GM12878 (cell line): ENCODE measurements around the gene TMEM132C. TPM values are rescaled to one million over a fixed set of nuclear protein-coding genes. Genes with fewer than 3 reads are reported as not detected.

Experiments
- ATAC-seq: fragments of 200-7000 bp; cut with Tn5 transposase; 3 replicates; pipeline ENCODE4 v1.9.1; 2020; ENCODE audit warnings: mild to moderate bottlenecking, moderate library complexity
- BruUV-seq: library from RNA; stranded (reverse); fragments of 400-500 nt; replicated peaks from 2 replicates; lab custom pipeline; 2021; lab: Mats Ljungman, UMichigan
- CTCF ChIA-PET: fragments of 300-600 bp; sonication (Branson Sonifier 250); formaldehyde crosslinking; extraction: SDS; loops from one replicate; lab custom pipeline; 2021; ENCODE audit warnings: inconsistent platforms; lab: Yijun Ruan, JAX
- POLR2A ChIA-PET: fragments of 350-600 bp; formaldehyde crosslinking; extraction: SDS; loops from one replicate; lab custom pipeline; 2021; ENCODE audit warnings: inconsistent platforms; lab: Charles Lee
- RAD21 ChIA-PET: fragments of 300-600 bp; sonication (Branson Sonifier 250); formaldehyde crosslinking; loops from one replicate; lab custom pipeline; 2023; ENCODE audit warnings: antibody characterized with exemption; ENCODE audit not compliant: unreplicated experiment; lab: Charles Lee
- SMC1A ChIA-PET: fragments of 300-600 bp; sonication (Branson Sonifier 250); formaldehyde crosslinking; loops from one replicate; lab custom pipeline; 2023; ENCODE audit not compliant: unreplicated experiment, uncharacterized antibody; lab: Charles Lee
- DNase-seq: peaks from one replicate; pipeline ENCODE4 v3.0.0-alpha.2; 2011; ENCODE audit warnings: low read depth, low spot score
- FAIRE-seq: peaks from 3 replicates; lab custom pipeline; 2011; peaks lifted over from hg19 to GRCh38; lab: Jason Lieb, UNC
- H2AFZ ChIP-seq: 2 replicates; pipeline ENCODE4 v1.6.0; 2011; ENCODE audit warnings: low read depth, low read length, control low read depth; ENCODE audit not compliant: control insufficient read depth
- H3K27ac ChIP-seq: 2 replicates; pipeline ENCODE4 v1.5.1; 2011; ENCODE audit warnings: control low read depth; ENCODE audit not compliant: control insufficient read depth, insufficient read depth
- H3K27me3 ChIP-seq, 2 experiments: replicated peaks in 1 of 2; 2 replicates each; pipeline versions ENCODE4 v1.6.0 to v1.6.1; 2011; ENCODE audit warnings: low read length in 1 of 2; ENCODE audit not compliant: control insufficient read depth in 2 of 2, insufficient read depth in 2 of 2
- H3K36me3 ChIP-seq, 2 experiments: 2 replicates each; pipeline ENCODE4 v1.5.1; 2011; ENCODE audit warnings: low read length in 1 of 2; ENCODE audit not compliant: control insufficient read depth in 2 of 2, insufficient read depth in 2 of 2
- H3K4me1 ChIP-seq: 2 replicates; pipeline ENCODE4 v1.6.1; 2011; ENCODE audit warnings: mild to moderate bottlenecking, low read length, moderate library complexity, mixed read lengths; ENCODE audit not compliant: control insufficient read depth, insufficient read depth
- H3K4me2 ChIP-seq: 2 replicates; pipeline ENCODE4 v1.6.0; 2011; ENCODE audit warnings: control low read depth; ENCODE audit not compliant: control insufficient read depth, insufficient read depth
- H3K4me3 ChIP-seq: fragments of 200-600 bp; sonication (generic); 2 replicates; pipeline ENCODE4 v1.5.1; 2016
- H3K79me2 ChIP-seq: 2 replicates; pipeline ENCODE4 v1.6.0; 2011; ENCODE audit warnings: low read length; ENCODE audit not compliant: control insufficient read depth, insufficient read depth
- H3K9ac ChIP-seq: 2 replicates; pipeline ENCODE4 v1.8.0; 2011; ENCODE audit warnings: low read length, control low read depth, mixed read lengths; ENCODE audit not compliant: control insufficient read depth, insufficient read depth
- H3K9me3 ChIP-seq: replicated peaks from 3 replicates; pipeline ENCODE4 v1.5.1; 2011; ENCODE audit warnings: mild to moderate bottlenecking, low read length; ENCODE audit not compliant: control insufficient read depth, insufficient read depth
- H4K20me1 ChIP-seq: 2 replicates; pipeline ENCODE4 v1.6.0; 2011; ENCODE audit not compliant: control insufficient read depth, insufficient read depth
- DPF2 ChIP-seq: fragments of 450-650 bp; IDR thresholded peaks from 2 replicates; pipeline ENCODE4 v1.6.1; 2017; ENCODE audit warnings: mild to moderate bottlenecking
- PAX5 ChIP-seq: IDR thresholded peaks from 2 replicates; pipeline ENCODE4 v1.6.1; 2011; ENCODE audit warnings: low read depth, low read length, borderline replicate concordance
- RAD51 ChIP-seq: fragments of 450-650 bp; IDR thresholded peaks from 2 replicates; pipeline ENCODE4 v1.6.1; 2016; ENCODE audit warnings: moderate library complexity, mild to moderate bottlenecking, inconsistent platforms
- SMARCA5 ChIP-seq: fragments of 450-650 bp; IDR thresholded peaks from 2 replicates; pipeline ENCODE4 v1.6.1; 2017; ENCODE audit warnings: mild to moderate bottlenecking
- TBL1XR1 ChIP-seq: IDR thresholded peaks from 2 replicates; pipeline ENCODE4 v1.6.1; 2012; ENCODE audit warnings: low read depth, low read length, improper control_type of control experiment
- ZNF384 ChIP-seq: IDR thresholded peaks from 2 replicates; pipeline ENCODE4 v1.6.1; 2012; ENCODE audit warnings: low read depth, mild to moderate bottlenecking, low read length, improper control_type of control experiment, borderline replicate concordance
- WGBS: methylation state at CpG from one replicate; pipeline ENCODE4 v1.1.6; 2016; ENCODE audit warnings: low lambda C conversion rate; ENCODE audit not compliant: insufficient replicate concordance, insufficient coverage; ENCODE audit errors: missing lambda C conversion rate; 5-methylcytosine and 5-hydroxymethylcytosine counted together
- in situ Hi-C: fragments of 300-500 bp; cut with MboI; formaldehyde crosslinking; loops from 9 replicates; pipeline ENCODE4 v1.14.3; 2018; ENCODE audit warnings: mixed read lengths
- intact Hi-C: fragments of 100-400 bp; cut with micrococcal nuclease; formaldehyde crosslinking; loops from one replicate; pipeline ENCODE4 v1.14.2; 2022; ENCODE audit not compliant: unreplicated experiment
- polyA plus RNA-seq, 11 experiments: library from polyadenylated mRNA; depleted of rRNA in 4 of 11; unstranded in 6 of 11; stranded (reverse) in 5 of 11; fragments of >200 nt; fragmentation: Nextera tagmentation in 4 of 11; fragmentation: Illumina TruSeq in 1 of 11; extraction: Ambion mirVana in 4 of 11; extraction: Trizol in 1 of 11; gene quantifications; 1 replicate in 1 of 11; 2 replicates in 10 of 11; pipeline versions ENCODE4 v1.2.1 to v1.2.3, GENCODE V29; 2011 to 2016; ENCODE audit warnings: inconsistent platforms in 2 of 11, missing spikeins in 2 of 11, low read depth in 1 of 11
- total RNA-seq, 4 experiments: library from RNA; depleted of rRNA in 3 of 4; stranded (reverse); fragments of >200 nt in 3 of 4; fragmentation: Illumina TruSeq in 1 of 4; extraction: Trizol in 1 of 4; gene quantifications; 2 replicates each; pipeline versions ENCODE4 v1.2.1 to v1.2.3, GENCODE V29; 2013 to 2021
- TF ChIP-seq, protein P1 (sequence below): IDR thresholded peaks from 2 replicates; pipeline ENCODE4 v1.6.1; 2012; ENCODE audit warnings: improper control_type of control experiment, low read depth, low read length; ENCODE audit not compliant: insufficient replicate concordance
- TF ChIP-seq, protein P2 (sequence below): fragments of 150-350 bp; IDR thresholded peaks from 2 replicates; pipeline ENCODE4 v1.6.1; 2014; ENCODE audit warnings: mild to moderate bottlenecking, low read depth, low read length
- TF ChIP-seq, protein P3 (sequence below): IDR thresholded peaks from 2 replicates; pipeline ENCODE4 v1.6.1; 2012; ENCODE audit warnings: low read depth, low read length, improper control_type of control experiment
- TF ChIP-seq, protein P4 (sequence below): IDR thresholded peaks from 2 replicates; pipeline ENCODE4 v1.6.1; 2011; ENCODE audit warnings: mild to moderate bottlenecking, low read depth, low read length, moderate library complexity; ENCODE audit not compliant: insufficient replicate concordance

TMEM132C gene
- total and polyA plus RNA-seq, 10 of the 15 experiments (the other 5 are each of a cell fraction or from before 2014, with no cell fraction given), result not detected

DNA sequence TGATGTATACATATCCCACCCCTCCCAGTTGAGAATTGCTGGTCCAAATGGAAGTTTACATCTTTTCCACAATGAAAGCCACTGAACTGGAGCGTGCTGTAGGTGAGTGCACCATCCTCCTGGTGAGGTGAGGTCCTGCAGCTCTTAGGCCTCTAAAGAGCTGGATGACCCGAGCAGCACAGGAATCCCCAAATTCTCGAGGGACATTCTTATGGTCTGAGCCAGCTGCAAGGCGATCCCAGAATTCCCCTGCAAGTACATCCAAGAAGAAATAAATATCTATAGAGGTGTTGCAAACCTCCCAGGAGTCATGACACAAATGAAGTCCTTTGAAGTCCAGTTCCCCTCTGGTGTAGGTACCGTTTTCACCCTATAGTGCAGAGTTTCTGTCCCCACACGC is 24.0 kb downstream of the TMEM132C start (continued):
- TF ChIP-seq, protein P1, sequence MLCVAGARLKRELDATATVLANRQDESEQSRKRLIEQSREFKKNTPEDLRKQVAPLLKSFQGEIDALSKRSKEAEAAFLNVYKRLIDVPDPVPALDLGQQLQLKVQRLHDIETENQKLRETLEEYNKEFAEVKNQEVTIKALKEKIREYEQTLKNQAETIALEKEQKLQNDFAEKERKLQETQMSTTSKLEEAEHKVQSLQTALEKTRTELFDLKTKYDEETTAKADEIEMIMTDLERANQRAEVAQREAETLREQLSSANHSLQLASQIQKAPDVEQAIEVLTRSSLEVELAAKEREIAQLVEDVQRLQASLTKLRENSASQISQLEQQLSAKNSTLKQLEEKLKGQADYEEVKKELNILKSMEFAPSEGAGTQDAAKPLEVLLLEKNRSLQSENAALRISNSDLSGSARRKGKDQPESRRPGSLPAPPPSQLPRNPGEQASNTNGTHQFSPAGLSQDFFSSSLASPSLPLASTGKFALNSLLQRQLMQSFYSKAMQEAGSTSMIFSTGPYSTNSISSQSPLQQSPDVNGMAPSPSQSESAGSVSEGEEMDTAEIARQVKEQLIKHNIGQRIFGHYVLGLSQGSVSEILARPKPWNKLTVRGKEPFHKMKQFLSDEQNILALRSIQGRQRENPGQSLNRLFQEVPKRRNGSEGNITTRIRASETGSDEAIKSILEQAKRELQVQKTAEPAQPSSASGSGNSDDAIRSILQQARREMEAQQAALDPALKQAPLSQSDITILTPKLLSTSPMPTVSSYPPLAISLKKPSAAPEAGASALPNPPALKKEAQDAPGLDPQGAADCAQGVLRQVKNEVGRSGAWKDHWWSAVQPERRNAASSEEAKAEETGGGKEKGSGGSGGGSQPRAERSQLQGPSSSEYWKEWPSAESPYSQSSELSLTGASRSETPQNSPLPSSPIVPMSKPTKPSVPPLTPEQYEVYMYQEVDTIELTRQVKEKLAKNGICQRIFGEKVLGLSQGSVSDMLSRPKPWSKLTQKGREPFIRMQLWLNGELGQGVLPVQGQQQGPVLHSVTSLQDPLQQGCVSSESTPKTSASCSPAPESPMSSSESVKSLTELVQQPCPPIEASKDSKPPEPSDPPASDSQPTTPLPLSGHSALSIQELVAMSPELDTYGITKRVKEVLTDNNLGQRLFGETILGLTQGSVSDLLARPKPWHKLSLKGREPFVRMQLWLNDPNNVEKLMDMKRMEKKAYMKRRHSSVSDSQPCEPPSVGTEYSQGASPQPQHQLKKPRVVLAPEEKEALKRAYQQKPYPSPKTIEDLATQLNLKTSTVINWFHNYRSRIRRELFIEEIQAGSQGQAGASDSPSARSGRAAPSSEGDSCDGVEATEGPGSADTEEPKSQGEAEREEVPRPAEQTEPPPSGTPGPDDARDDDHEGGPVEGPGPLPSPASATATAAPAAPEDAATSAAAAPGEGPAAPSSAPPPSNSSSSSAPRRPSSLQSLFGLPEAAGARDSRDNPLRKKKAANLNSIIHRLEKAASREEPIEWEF, result no peak
- TF ChIP-seq, all 136 proteins: peak for 0

DNA sequence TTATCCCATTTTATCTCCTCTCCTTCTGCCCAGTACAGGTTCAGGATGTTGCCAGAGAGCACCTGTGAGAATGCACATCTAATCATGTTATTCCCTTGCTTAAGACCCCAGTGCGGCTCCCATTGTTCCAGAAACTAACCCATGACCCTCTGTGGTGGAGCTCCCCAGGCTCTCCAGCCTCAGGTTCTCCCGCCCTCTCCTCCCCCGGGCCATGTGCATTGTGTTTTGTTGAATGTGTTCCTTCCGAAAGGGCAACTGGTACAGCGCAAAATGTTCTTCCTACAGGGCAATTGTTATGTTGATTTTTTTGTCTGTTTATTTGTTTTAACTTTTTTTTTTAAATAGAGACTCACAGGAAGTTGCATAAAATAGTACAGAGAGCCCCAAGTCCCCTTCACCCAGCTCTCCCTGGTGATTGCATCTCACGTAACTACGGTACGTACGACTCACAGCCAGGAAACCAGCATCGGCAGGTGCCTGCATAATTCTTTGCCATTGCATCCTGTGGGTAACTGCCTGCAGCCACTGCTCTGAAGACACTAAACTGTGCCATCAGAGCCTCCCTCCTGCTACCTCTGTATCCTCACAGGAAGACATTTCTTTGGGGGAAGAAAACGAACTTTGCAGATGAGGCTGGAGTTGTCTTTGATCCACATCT is 31.2 kb downstream of the TMEM132C start:
- in situ Hi-C loops, result no loop called here
- 43% methylated on average over 11 of the region's 11 CpGs for WGBS
- DNase-seq (no peak), ATAC-seq (no peak), FAIRE-seq (no peak)
- Histone ChIP-seq H3K9ac (no peak overlapping the region), H3K4me3 (no peak overlapping the region), H3K27ac (no peak overlapping the region), H3K9me3 (no peaks in the 10 kb centered on the region), H3K4me1 (no peaks in the 10 kb centered on the region), H3K4me2 (no peak overlapping the region), H4K20me1 (no peaks in the 10 kb centered on the region), H3K36me3 (no peaks in the 10 kb centered on the region), H3K79me2 (no peaks in the 10 kb centered on the region), H3K27me3 (no peaks in the 10 kb centered on the region), H2AFZ (no peak overlapping the region)
- ChIA-PET POLR2A (no interaction called here), CTCF (no interaction called here), SMC1A (no interaction called here), RAD21 (no interaction called here)
- TF ChIP-seq SMARCA5 (no peak), PAX5 (no peak), TBL1XR1 (no peak), ZNF384 (no peak), RAD51 (no peak), DPF2 (no peak)
- TF ChIP-seq, protein P2, sequence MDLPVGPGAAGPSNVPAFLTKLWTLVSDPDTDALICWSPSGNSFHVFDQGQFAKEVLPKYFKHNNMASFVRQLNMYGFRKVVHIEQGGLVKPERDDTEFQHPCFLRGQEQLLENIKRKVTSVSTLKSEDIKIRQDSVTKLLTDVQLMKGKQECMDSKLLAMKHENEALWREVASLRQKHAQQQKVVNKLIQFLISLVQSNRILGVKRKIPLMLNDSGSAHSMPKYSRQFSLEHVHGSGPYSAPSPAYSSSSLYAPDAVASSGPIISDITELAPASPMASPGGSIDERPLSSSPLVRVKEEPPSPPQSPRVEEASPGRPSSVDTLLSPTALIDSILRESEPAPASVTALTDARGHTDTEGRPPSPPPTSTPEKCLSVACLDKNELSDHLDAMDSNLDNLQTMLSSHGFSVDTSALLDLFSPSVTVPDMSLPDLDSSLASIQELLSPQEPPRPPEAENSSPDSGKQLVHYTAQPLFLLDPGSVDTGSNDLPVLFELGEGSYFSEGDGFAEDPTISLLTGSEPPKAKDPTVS, result no peak
- TF ChIP-seq, protein P3, sequence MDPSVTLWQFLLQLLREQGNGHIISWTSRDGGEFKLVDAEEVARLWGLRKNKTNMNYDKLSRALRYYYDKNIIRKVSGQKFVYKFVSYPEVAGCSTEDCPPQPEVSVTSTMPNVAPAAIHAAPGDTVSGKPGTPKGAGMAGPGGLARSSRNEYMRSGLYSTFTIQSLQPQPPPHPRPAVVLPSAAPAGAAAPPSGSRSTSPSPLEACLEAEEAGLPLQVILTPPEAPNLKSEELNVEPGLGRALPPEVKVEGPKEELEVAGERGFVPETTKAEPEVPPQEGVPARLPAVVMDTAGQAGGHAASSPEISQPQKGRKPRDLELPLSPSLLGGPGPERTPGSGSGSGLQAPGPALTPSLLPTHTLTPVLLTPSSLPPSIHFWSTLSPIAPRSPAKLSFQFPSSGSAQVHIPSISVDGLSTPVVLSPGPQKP, result no peak
- TF ChIP-seq, protein P4, sequence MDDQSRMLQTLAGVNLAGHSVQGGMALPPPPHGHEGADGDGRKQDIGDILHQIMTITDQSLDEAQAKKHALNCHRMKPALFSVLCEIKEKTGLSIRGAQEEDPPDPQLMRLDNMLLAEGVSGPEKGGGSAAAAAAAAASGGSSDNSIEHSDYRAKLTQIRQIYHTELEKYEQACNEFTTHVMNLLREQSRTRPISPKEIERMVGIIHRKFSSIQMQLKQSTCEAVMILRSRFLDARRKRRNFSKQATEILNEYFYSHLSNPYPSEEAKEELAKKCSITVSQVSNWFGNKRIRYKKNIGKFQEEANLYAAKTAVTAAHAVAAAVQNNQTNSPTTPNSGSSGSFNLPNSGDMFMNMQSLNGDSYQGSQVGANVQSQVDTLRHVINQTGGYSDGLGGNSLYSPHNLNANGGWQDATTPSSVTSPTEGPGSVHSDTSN, result no peak
- intact Hi-C loops, result no loop called here
- no TSS peak for BruUV-seq
